Measurements from ENCODE around the gene PDCD1.

PDCD1 gene

GRCh38 chr2:241863536-241863954 lies 4.9 kb upstream of the PDCD1 start:
- DNase-seq, result peak; percentile 62

- no peak for DNase-seq
These were observed 4.3 kb upstream of the PDCD1 start for GRCh38 chr2:241862775-241863535.

DNA sequence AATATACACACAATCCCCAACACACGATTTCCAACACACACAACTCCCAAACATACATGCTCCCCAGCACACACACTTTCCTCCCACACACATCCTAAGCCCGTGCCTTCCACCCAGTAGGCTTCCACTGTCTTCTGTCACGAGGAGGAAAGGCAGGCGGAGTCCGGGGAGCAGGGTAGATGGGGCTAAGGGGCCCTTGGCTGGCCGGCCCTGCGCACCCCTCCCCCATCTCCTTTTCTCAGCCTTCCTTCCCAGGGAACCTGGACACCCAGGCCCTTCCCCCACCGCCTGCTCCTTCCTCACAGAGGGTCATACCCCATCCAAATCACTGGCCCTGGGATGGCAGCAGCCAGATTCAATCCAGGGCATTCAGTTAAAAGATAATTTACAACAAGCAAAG lies 3.4 kb upstream of the PDCD1 start:
- no peak for DNase-seq

GRCh38 chr2:241861264-241861663 lies 2.6 kb upstream of the PDCD1 start:
- DNase-seq, result no peak

- peak; percentile 19 for DNase-seq
These were observed 1.7 kb upstream of the PDCD1 start for GRCh38 chr2:241860184-241861078.

DNA sequence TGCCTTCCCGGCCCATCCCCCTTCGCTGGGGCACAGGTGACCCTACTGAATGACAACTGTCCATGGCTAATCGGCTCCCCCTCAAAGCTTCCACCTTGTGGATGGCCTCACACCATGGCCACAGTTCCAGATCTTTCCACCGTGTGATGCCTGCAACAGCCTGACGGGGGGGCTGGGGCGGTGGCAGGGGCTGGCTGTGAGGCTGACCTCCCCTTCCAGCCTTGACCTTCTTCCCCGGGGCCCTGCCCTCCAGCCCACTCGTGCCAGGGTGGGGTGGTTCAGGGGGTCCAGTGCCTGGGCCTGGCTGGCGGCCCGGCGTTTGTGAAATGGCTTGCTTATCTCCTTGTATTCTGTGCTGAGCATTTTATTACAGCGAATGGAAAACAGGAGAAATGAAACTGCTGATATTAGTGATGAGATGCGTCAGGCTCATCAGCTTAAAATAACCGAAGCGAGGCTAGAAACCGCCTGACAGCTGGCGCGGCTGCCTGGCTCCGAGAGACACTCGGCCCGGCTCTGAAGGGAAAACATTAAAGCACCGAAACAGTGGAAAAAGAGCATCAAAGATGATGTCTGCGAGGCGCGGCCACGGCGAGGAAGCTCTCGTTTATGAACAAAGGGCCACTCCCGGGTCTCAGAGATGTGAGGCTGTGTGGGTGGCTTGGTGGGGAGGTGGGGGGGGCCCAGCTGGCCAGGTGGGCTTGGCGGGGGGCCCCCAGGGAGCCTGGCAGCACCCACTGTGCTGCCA lies 916 bp upstream of the PDCD1 start:
- peak; percentile 23 for DNase-seq

DNA sequence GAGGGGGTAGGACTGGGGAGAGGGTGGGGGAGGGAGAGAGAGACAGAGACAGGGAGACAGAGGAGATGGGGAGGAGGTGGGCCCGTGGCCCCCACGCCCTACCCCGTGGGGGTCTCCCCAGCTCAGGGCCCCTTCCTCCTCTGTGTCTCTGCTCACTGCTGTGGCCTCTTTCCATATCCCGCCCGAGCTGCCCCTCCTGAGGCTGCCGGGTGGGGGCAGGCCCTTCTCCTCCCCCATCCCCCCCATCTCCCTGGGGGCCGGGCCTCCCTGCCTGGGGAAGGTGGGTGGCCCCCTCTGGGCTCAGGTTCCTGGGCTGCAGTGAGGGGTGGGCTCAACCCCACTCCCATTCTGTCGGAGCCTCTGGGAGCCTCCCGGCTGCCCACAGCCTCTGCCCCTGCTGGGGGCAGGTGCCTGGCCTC lies 332 bp upstream of the PDCD1 start:
- DNase-seq, result no peak

- DNase-seq, result no peak
These were observed 1.0 kb downstream of the PDCD1 start for GRCh38 chr2:241857572-241858121.

- no peak for DNase-seq
These were observed 1.6 kb downstream of the PDCD1 start for GRCh38 chr2:241857041-241857541.

DNA sequence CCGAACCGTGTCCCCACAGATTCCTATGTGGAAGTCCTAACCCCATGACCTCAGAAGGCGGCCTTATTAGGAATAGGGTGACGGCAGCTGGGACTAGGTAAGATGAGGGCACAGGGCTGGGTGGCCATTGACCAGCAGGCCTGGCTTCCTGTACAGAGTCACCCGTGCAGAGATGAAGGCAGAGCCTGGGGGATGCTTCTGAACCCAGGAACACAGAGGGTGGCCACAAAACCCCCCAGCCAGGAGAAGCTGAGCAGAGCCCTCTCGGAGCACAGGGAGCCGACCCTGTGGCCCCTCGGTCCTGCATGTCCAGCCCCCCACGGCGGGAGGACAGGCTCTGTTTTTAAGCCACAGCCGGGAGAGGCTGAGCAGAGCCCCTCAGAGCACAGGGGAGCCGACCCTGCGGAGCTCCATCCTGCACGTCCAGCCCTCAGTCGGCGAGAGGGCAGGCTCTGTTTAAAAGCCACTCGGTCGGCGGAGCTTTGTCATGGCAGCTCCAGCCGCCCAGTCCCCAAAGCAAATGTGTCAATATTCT lies 2.7 kb downstream of the PDCD1 start:
- no peak for DNase-seq

DNA sequence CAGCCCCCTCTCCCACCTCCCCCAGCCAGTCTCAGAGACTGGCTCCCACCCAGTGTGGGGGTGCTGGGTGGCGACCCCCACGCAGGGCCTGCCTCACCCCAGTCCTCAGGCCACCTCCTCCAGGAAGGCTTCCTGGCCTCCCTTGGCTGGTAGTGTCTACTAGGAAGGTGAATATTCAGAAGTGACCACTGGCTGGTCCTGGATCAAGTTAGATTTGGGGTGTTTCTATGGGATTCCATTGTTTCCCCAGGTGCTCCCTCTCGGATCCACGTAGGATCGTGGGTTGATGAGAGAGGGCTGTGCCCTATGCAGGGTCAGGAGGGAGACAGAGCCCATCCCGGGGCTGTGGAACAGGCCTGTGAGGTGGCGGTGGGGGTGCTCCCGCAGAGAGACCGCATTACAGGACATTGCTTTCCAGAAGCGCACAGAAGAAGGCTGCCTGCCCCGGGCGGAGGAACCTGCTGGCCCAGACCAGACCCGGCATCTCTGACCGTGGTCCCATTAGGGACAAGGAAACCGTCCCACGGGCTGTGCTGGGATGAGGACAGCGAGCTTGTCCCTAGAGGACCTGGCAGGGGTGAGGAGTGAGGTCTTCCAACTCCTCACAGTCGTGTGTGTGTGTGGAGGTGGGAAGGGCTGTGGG lies 3.3 kb downstream of the PDCD1 start:
- DNase-seq, result no peak

DNA sequence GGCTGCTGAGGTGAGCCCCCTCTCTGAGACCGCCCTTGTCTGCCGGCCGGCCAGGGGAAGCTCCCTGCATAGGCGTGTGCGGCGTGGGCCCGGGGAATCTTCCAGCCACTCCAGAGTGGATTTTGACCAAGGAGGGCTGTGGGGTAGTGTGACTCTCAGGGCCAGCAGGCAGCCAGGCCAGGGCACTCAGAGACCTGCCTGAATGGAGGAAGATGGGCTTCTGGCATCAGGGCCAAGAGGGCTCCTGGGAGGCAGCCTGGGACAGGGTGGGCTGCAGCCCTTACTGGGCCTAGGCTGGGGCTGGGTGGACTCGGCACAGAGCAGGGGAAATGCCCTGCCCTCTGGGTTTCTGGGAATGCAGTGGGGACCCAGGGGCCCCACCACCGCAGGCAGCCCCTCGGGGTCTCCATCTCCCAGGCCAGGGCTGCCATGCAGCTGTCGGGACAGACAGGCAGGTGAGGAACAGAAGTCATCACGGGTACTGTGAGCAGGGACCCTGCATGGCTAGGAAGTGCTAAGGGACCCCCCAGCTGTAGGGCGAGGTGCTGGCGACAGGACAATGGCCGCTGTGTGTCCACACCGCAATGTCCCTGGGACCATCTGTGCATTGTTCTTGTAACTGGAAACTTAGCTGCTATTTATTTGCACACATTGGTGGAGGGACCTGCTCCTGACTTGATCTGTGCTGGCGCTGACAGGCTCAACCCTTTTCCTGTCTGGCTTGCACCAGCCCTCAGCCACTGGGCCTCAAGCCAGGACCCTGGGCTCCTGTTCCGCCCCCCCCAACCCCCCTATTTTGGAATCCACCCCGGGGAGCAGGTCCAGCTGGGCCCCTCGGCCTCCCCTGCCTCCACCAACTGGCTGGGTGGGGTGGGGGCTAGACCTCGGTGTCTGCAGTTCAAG lies 4.1 kb downstream of the PDCD1 start:
- DNase-seq, result no peak

GRCh38 chr2:241853651-241854341 lies 4.9 kb downstream of the PDCD1 start:
- DNase-seq, result peak; percentile 51

- no peak for DNase-seq
These were observed 5.6 kb downstream of the PDCD1 start for GRCh38 chr2:241852981-241853631.

DNA sequence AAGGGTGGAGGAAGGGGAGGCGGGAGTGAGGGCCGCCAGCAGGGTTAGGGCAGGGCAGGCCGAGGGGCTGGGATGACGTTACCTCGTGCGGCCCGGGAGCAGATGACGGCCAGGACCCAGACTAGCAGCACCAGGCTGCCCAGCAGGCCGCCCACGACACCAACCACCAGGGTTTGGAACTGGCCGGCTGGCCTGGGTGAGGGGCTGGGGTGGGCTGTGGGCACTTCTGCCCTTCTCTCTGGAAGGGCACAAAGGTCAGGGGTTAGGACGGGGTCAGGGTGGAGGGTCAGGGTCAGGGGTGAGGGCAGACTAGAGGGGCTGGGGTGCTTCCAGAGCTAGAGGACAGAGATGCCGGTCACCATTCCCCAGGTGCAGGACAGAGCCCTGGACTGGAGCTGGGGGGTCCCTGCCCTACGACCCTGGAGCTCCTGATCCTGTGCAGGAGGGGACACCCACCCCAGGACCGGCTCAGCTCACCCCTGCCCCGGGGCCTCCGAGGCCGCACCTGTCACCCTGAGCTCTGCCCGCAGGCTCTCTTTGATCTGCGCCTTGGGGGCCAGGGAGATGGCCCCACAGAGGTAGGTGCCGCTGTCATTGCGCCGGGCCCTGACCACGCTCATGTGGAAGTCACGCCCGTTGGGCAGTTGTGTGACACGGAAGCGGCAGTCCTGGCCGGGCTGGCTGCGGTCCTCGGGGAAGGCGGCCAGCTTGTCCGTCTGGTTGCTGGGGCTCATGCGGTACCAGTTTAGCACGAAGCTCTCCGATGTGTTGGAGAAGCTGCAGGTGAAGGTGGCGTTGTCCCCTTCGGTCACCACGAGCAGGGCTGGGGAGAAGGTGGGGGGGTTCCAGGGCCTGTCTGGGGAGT lies 6.3 kb downstream of the PDCD1 start:
- no peak for DNase-seq

DNA sequence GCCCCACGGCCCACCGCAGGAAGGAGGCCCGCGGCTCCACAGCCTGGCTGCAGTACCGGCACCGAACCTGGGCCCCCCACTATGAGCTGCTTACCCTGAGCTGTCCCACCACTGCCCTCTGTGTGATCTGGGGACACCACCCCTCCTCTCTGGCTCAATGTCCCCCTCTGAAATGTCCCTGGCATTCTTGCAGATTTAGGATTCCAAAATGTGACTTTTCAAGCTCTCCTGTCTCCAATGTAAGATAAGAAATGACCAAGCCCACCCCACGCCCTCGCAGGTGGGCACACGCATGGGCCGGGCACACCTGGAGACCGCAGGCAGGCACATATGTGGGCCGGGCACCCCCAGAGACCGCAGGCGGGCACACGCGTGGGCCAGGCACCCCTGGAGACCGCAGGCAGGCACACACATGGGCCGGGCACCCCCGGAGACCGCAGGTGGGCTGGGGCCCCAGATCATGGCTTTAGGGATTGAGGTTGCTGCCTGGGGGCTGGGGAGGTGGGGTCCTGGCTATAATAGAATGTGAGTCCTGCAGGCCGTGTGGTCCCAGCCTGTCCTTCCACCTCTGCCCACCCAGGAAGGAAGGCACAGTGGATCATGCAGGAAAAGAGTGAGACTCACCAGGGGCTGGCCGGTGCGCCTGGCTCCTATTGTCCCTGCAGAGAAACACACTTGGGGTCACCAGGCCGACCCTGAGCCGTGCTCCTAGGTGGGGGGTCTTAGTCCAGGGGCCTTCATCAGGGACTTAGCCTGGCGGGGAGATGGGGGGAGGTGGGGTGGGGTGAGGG lies 7.2 kb downstream of the PDCD1 start:
- DNase-seq, result no peak

GRCh38 chr2:241850544-241851324 lies 8.0 kb downstream of the PDCD1 start:
- no peak for DNase-seq
